Activated CD8-positive, alpha-beta memory T cell treated with anti-CD3 and anti-CD28 coated beads, Interleukin-2, amount 50 U/mL, for 4 hours (primary cell): ENCODE data around the gene HOXA5.

Experiments used
- DNase-seq: peaks from one replicate; pipeline ENCODE4 v3.0.0-alpha.2; 2020

HOXA5 gene

DNA sequence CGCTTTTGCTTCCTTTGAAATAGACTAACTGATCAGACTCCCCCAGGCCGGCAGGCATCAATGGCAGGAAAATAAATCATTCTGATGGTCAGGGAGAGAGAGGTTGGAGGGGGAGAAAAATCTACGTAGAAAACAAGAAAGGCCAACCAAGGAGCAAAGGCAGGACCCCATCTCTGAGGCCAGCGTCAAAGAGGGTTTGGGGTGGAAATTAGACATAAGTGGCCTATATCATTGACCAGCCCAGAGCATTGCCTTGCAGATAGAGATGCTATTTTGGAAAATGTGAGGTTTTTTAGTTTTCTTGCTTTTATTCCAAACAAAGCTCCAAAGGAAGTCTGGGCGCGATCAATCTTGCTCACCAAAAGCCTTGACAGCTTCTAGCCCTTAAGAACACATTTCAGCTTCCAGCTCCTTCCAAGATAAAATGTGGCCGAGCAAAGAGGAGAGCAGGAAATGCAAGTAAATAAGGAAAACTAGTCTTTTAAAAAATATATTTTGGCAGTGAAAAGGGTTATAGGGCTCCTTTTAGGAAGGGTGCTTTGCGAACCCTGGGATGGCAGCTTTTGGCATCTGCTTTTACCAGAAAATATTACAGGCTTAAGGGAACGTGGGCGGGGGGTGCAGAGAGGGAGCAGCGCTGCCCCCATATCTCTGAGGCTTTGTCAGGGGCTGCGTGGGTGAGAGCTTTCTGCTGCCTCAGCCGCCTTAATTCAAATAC lies 39.0 kb downstream of the HOXA5 start:
- DNase-seq = no peak

DNA sequence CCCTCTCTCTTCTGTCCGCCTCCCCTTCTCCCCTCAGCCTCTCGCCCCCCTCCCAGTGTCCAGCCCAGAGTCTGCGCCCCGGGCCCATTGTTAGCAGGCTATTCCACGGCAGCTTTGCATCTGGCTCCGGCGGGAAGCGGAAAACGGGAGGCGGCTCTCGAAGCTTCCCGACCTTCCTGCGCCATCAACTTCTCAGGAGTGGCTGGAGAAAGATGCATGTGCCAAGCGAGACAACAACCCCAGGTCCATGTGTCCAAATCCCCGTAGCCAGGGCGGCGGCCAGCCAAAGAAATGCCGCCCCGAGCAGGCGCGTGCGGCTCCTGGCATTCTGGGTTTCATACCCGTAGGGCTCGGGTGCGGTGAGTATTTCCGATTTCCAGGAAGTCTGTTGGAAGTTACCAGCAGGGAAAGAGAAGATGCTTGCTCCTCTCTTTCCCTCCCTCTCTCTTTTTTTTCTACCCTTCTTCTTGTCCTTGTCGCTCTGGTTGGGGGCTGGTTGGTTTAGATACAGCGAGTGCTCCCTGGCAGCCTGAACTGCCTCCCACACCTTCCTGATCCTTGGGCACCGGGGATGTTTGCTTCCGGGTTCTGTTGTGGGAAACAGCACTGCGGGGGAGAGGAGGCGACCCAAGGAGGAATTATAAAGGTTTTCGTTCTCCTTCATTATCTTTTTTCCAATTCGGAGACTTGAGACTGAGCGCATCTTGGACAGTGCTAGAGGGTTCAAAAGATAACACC lies 39.8 kb downstream of the HOXA5 start:
- no peak for DNase-seq

DNA sequence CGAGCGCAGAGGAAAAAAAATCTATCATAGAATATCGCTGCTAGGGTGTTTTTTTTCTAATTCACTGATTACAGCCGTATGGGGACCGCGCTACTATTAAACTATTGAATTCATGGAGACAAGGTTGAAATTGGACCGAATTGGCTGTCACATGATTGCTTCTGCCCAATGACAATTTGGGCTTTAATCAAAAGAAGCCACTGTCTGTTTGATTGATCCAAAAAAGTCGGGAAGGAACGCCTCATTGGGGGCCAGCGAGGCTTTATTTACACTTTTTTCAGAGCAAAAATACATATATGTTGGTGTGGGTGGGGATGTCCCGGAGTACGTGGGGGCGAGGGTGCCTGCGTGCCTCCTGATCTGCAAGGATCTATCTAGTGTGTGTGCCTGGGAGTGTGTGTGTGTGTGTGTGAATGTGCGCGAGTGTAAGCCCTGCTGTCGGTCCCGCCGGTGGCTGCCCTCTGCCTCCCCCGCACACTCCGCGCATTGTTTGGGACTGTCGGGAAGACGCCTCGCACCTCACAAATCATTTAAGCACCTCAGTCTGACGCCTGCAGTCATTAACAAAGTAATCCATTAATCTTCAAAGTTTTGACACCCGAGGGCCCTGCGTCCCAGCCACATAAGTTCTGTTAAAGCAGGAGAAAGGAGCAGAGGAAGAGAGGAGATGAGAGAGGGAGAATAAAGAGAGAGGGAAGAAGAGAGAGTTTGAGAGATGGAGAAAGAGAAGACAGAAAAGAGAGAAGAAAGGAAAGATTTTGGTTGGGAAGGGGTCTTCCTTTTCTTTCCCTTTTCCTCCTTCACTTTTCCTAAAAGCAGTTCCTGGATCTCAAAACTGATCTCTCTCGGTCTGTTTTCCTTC lies 40.7 kb downstream of the HOXA5 start, which contains the start of gene HOXA2:
TSS of gene HOXA2 (minus strand) at position 103 of the 862 bp plus-strand sequence. CDS start 183 bp downstream, outside the sequence.
- no peak for DNase-seq

DNA sequence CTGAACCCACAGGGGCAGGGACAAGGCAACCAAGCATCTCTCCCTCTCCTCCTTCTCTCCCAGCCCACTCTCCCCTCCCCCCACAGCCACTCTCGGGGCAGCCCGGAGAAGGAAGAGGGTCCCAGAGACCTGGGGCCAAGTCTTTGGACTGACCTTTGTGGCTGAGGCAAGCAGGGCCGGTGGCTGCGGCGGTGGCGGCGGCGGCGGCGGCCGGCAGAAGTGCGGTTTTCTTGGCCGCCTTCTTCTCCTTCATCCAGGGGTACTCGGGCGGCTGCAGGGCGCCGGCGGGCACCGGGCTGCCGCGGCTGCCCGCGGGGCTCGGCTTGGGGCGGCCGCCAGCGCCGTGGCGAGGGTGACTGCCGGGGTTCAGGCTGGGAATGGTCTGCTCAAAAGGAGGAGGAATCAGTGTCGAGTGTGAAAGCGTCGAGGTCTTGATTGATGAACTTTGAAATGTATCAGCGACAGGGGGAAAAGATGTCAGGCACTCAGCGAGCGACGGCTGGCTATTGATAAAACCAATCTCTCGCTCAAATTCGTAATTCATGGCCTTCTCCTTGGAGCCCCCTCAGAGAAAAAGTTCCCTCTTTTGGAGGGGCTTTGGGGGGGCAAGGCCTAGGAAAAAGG lies 41.4 kb downstream of the HOXA5 start:
- no peak for DNase-seq

DNA sequence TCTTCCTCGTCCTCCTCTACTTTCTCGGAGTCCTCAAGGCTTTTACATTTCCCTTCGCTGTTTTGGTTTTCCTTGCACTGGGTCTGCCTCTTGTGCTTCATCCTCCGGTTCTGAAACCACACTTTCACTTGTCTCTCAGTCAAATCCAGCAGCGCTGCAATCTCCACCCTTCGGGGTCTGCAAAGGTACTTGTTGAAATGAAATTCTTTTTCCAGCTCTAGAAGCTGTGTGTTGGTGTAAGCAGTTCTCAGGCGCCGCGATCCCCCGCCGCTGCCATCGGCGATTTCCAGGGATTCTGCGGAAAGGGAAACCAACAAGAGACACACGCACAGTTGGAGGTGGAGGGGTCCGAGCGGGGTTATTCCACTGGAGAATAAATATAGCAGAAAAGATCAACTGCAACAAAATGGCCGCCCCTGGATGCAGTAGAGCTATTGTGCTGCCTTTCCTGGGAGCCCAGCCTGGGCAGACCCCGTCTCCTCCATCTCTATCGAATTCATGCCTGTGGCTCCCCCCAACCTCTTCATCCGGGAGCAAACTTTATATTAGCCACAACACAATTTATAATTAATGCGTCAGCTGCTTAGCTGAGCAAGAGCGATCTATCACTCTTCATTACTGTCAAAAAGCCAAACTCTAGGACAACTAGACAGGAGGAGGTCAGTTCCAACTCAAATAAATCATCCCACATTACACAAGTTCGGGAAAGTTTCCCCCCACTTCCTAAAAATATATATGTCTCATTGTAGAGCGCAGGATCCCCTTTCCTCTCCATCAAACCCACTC lies 42.1 kb downstream of the HOXA5 start:
- no peak for DNase-seq

DNA sequence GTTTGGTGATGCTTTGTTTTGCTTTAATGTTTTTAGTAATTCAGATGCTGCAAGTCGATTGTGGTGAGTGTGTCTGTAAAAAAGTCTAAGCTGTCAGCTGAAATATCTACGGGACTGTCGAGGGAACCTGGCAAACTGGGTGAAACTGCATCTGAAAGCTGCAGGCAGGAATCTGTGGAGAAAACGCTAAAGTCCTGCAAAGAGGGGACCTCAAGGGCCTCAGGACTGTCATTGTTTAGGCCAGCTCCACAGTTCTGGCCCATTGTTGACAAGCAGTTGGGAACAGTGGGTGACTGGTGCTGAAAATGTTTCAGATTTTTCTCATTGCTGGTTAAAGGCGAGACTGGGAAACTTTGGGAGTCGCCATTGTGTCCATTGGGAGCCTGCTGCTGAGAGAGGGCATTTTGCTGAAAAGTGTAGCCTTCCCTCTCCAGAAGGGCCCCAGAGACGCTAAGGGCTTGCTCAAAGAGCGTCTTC lies 42.7 kb downstream of the HOXA5 start:
- DNase-seq = no peak

DNA sequence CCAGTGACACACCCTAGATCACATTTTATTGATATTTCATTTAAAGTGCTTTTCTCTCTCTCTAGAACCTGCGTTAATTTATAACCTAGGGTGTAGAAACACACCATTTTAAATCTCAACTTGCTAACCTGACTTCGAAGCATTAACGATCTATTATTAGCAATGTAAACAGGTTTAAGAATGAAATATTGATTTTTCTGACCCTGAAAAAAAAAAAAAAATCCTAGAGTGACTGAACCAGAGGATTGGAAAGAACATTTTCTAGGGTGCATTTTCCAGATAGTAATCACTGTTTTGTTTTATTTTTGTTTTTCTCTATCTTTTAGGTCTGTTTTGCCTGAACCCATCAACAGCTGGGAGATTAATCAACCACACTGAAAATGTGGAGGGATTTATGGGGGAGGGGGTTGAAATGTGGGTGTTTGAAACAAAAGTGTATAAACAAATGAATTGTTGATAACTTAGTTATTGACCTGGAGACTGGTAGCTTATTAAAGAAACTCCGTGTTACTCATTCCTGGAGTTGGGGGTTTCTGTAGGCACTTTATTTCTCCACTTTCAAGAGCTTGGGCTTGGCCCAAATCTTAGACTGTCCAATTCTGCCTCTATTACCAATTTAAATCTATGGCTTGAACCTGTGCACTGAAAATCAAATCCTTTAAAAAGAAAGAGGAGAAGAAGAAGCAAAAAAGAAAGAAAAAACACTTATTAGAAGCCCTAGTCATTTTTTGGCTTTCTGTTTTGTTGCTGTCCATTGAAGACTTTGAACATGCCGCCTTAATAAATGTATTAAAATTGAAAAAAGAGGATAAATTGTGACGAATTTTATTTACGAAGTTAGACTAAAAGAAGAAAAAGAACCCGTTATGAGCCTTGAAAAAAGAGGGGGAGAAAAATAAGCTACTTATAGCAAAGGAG lies 43.8 kb downstream of the HOXA5 start:
- no peak for DNase-seq

DNA sequence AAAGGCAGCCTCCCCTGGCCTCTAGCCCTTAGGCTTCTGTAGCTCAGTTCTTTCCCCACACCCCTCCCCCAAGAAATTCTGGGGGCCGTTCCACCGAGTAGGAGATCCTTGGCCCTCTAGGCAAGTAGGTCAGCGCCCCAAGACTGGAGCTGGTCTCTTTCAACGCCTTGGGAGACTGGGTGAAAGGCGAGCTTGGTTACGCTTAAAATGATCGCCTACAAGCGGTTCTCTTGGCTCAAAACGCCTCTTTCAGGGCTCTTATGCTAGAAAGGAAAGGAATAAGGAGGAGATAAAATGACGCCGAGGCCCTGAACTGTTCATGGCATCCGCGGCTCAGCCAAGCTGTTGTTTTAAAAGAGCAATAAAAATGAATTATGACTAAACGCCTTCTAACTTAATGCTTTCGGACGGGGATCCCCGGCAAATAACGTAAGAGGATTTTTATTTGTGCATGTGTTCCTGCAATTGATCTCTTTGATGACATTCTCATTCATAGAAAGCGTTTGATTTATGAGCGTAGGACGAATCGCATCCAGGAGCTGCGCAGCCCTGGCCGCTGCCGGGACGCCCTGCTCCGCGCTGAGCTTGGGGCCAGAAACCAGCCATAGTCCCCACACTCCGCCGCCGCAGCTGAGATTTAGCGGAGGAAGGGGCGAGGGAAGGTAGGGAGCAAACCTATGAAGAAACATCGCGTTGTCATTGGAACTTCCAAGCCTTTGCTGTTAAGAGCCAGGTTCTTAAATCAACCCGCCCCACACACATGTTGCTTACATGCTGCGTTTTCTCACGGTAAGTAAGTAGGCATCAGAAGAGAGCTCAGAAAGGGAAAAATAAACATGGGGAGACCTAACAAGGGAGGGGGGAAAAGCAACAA lies 44.7 kb downstream of the HOXA5 start:
- no peak for DNase-seq

DNA sequence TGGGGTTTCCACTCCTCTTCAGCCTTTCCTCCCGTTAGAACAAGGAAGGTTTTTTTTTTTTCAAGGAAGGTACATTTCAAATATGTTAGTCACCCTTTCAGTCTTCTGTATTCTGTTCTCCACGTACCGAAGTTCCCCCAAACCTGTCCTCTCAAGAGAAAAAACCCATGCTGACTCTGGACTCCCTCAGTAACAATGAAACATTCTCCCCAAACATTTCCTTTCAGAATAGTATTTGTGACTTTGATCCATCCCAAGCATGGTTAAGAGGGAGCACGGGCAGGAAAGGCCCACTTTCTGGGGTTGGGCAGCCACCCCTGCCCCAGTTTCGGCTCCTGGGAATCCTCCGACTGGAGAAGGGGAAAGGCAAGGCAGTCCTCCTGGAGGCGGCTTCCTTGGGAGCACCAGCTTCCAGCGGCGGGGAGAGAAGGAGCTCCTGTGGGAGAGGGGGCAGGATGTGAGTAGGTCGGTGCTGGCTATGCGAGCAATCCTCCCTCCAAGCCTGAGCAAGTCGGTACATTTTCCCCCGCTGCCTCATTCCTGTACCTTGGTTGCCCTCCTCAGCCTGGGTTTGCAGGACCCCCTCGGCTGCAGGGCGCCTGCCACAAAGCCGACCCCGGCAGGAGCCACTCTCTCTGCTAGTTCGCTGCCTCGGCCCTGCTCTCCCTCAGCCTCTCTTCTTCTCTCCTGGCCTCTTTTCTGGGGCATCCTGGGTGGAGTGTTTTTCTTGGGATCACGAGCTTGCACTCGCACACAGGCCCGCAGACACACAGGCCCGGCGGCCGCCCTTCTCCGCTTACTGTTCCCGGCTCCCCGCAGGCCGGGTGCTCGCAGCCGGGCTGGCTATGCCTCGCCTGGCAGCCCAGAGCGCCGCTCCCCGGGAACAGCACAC lies 45.5 kb downstream of the HOXA5 start:
- no peak for DNase-seq

DNA sequence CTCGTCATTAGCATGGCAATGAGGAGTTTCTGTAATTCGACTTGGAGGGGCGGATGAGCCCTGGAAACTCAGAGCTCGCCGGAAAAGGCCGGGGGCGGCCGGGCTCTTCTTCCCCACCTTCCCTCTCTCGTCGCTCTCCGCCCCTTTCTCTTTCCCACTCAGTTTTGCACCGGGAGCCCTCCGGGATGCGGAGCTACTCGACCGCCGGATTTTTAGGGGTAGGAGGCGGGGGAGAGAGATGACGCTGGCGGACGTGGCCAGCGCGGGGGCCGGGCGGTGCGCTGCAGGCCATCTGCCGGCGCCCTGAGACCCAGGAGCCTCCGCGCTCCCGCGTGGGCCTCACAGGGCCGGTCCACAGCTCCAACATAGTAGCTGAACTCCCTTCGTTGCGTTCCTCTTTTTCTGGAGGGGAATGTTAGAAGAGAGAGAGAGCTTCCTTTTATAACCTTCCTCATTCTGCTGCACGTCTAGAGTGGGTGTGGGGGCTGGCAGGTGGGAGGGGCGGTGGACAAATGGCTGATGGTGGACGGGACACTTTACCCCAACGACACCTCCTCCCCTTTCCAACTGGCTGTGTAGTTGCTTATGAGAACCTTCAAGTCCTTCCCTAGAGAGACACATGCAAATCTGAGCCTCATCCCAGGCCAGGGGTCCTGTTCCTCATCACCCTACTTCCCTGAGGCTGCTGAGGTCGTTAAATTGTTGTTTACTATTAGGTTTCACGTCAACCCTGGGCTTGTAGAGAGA lies 46.5 kb downstream of the HOXA5 start:
- DNase-seq = no peak

DNA sequence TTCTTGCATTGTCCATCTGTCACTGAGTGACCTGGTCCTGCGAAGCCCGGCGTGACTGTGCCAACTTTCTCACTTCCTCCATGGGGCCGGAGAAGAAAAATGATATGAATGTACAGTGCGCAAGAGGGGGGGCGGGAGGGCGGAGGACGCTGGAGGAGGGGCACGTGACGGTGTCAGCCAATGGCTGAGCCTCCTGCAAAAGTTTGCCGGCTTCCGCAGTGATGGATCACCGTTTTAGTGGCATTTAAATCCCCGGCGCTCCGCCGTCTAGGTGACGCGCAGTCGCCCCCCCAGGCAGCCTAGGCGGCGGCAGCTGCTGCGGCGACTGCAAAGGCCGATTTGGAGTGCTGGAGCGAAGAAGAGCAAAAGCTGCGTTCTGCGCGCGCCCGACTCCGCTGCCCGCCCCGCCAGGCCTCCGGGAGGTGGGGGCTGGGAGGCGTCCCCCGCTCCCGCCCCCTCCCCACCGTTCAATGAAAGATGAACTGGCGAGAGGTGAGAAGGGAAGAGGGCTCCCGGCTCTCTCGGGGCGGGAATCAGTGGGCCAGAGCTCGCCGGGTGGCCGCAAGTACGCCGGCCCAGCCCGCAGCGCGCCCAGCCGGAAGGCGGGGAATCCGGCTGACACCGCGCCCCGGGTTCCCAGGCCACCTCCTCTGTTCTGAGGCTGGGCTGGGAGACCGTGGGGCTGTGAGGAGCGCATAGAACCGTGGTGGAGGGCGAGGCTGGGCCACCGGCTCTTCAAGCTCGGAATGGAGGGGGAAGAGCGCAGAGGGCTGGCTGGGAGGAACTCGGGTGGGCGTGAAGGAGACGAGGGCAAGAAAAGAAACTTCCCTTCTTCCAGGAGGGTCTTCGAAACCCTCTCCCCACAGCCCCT lies 47.3 kb downstream of the HOXA5 start, which contains the start of gene HOXA1:
TSS of gene HOXA1 (minus strand) at position 104 of the 871 bp plus-strand sequence. CDS start at position 16, 88 bp downstream.
- DNase-seq = peak; percentile 79

DNA sequence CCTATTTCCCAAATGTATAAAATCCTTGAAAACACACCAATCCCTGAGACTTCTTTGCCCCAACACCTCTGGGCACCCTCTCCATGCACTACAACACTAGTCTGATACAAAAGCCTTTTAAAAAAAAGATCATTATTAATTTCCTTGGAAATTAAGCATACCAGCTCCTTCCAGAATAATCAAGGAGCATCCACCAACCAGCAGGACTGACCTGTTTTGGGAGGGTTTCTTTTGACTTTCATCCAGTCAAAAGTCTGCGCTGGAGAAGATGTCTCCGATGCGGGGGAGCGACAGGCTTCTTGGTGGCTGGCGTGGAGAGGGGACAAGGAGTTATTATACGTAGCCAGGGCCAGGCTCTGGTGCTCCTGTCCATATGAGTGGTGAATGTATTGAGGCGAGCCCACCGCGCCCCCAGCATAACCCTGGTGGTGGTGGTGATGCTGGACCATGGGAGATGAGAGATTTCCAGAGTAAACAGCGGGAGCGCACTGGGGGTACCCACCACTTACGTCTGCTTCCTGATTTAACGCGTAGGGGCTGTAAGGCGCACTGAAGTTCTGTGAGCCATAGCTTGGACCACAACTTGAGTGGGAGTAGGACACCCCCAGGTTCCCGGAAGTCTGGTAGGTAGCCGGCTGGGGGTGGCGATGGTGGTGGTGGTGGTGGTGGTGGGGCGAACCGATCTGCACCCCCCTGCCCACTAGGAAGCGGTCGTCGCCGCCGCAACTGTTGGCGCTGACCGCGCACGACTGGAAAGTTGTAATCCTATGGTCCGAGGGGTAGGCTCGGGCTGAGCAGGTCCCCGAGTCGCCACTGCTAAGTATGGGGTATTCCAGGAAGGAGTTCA lies 48.2 kb downstream of the HOXA5 start:
- DNase-seq = no peak

DNA sequence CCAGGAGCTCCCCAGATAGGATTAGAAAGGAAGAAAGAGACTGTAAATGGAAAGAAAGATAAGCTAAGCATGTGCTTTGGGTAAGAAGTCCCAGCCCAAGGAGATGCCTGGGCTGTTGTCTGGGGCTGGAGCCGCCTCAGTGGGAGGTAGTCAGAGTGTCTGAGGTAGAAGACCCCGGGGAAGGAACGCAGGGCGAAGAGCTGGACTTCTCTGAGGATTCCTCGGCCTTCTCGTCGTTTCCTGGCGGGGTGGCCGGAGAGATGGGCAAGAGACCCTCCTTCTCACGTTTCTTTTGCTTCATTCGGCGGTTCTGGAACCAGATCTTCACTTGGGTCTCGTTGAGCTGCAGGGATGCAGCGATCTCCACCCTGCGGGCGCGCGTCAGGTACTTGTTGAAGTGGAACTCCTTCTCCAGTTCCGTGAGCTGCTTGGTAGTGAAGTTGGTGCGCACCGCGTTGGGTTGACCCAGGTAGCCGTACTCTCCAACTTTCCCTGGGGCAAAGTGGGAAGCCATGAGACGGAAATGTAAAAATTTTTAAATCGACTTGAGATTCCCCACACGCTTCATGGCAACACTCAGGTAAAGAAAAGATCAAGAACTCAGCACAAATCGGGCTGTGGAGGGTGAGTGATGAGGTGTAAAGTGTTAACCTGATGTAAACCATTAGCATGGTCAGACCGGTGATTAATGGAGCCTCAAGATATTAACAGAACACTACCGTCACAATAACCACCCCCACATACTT lies 49.0 kb downstream of the HOXA5 start:
- no peak for DNase-seq

DNA sequence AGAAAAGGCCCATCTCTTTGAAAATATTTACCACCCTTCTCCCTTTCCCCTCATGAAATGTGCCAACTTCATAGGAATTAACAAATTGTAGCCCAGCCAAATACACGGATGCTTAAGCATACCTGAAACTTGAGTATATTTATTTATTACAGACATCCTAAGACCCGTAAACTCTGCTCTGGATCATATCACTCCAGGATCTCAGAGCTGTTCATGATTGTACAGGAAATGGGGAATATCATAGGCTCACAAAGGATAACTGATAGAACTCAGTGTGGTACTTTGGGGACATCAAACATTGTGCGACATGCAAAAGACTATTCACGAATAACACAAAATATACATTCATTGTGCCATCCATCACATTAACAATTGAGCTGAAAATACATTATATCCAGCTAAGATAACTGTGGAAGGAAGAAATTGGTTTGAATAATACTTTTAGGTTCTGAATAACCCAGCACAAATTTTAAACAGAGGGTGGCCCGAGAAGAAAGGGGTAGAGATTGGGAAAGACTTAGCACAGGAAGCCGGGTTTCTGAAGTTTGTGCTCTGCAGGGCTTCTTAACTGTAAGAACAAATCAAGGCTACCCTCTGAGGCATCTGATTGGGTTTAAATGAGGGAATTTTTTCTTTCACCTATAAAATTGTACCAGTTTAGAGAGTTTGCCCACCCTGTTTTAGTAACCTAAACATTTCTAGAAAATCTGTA lies 50.1 kb downstream of the HOXA5 start:
- DNase-seq = no peak

DNA sequence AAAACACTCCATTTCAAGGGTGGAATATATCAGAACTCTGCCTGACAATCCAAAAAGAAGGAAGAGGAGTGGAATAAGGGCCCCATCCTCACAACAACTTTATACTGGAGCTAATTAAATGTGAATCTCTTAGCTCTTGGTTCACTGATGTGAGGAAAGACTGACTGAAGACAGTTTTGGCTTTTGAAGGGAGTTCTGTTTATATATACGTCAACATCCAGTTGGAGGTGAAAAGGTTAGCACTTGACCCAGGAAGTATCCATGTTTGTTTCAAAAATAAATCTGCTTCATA lies 50.7 kb downstream of the HOXA5 start:
- DNase-seq = no peak
